Stimulated activated CD8-positive, alpha-beta memory T cell treated with anti-CD3 and anti-CD28 coated beads, Interleukin-7, amount 100 ng/mL, for 4 hours (primary cell): ENCODE results near the gene SCTR.

Source experiments
- DNase-seq, 2 donors: peaks; one replicate each; pipeline ENCODE4 v3.0.0-alpha.2; 2020; ENCODE audit warnings: low read depth in 2 of 2

SCTR gene

DNA sequence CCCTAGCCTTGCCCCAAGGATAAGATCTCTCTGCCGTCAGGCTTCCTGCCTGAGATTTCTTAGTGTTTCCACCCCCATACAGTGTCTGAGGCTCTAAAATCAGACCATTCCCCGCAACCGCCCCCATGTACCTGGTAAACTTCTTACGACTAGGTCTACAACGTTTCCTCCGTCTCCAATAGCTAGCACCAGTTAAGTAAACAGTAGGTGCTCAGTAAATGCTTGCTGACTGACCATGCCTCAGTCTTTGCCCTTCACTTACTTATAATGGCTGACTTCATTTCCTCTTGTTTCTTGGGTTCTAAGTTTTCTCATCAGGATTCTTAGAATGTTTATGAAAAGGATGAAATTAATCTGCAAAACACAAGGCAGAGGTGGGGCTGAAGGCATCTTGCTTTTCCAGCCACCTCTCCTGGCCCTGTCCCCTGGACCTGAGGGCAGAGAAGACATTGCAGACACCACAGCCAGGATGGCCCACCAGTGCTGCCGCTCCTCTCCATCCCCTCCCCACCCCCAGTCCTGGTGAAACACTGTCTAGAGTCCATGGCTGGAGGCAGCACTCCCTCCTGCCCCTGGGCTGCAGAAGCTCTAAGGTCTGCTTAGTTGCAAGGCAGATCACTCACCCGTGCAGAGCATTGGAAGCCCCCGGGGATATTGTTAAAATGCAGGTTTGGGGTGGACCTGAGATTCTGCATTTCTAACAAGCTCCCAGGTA is 75.7 kb downstream of the SCTR start:
- DNase-seq: no peak

DNA sequence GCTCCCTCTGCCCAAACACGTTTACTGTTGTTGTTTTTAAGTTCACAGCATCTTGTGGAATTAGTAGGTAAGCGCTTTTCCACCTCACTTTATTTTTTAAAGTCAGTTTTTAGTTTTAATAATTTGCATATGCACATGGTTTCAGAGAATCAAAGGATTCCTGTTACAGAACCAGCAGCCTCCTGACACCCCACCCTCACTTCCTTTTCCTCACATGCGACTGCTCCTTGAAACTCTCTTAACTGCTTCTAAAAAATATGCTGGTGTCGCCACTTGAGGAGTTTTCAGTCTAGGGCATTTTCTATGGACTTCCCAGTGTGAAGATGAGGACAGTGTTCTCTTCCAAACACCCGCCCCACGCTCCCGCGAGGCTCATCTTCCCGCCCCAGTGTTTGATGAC is 78.2 kb downstream of the SCTR start:
- no peak for DNase-seq

DNA sequence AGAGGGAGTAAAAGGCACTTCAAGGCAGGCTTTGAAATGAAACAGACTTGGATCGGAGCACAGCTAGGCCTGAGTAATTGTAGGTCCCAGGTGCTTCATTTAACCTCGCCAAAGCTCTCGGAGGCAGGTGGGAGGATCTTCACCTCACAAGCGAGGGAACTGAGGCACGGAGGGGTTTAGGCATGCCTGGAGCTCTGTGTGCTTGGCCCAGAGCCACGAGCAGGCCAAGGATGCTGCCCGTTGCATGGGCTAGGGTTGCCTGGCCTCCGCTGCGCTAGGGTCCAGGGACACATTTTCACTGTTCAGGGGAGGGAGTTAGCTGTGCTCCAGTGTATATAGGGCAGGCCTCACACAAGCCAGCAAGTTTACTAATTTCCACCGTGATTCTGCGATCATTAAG is 81.4 kb downstream of the SCTR start:
- DNase-seq: no peak

DNA sequence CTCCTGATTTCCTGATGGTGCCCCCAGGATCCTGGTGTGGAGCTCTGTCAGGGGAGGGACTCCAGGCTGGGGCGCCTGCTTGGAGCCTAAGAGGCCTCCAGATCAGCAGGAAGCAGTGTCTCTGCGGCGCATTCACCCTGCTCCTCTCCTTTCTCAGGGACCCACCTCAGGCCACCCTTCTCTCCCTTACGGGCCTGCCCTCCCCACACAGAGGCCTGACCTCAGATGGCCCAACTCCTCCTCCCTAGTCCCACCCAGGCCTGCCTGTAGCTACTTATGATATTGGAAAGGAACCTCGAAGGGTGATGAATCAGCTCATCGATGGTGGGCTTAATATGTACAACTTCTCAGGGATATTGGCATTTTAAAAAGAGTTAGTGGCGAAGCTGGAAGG is 82.1 kb downstream of the SCTR start:
- DNase-seq: no peak

GRCh38 chr2:119441376-119442225 is 82.7 kb downstream of the SCTR start:
- no peak for DNase-seq

DNA sequence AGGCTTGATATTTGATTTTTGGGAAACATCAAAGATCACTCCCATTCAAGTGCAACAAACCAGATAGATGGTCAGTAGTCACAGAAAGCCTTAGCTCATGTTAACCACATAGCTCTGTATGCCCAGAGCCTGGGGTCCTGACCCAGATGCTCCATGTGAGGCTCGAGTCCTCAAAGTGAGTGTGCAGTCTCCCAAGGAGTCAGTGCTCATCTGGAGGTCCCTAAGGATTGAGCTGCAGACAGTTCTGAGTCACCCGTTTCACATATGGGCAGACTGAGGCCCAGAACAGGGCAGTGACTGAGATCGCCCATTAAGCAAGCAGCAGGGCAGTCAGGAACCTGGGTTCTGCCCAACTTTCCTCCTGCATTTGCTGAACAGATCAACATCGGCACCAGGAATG is 83.4 kb downstream of the SCTR start:
- DNase-seq: no peak

DNA sequence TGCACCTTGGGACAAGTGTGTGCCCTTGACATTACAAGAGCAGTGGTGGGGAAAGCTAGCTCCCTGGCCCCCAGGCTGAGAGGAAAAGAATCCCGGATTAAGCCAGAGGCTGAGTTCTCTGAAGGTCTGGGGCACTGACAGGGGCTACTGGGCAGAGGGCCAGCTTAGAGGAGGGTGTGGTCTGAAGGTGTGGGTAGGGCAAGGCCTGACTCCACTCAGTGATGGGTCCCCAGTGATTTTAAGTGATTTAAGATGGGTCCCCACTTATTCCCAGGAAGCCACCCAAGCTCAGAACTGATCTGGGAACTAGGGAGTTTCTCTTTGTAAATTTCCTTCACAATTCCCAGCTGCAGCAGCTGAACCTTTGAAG is 83.8 kb downstream of the SCTR start:
- DNase-seq: no peak

- no peak for DNase-seq
Measured at GRCh38 chr2:119439574-119440500, 84.4 kb downstream of the SCTR start.

DNA sequence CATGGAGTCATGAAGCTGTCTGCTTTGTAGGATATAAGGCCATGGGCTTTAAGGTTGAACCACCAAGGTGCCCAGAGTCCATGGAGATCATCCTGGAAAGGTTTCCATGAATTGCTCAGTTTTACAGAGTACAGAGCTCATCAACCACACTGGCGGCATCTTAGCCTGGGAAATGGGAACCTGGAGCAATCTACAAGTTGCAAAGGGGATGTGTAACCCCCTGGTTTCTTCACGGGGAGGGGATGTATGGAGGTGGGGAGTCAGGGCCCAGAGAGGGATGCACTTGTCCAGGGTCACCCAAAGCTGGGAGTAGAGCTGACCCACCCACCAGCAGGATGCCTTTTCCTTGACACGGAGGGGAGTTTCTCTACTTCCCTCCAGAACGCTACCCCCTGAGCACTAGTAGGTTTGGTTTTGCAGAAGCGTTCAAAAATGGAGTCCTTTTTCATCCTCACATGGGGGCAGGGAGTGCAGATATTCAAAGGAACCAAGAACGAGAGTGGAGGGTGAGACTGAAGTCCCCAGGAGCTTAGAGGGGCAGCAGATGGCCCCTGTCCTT is 85.5 kb downstream of the SCTR start:
- no peak for DNase-seq

DNA sequence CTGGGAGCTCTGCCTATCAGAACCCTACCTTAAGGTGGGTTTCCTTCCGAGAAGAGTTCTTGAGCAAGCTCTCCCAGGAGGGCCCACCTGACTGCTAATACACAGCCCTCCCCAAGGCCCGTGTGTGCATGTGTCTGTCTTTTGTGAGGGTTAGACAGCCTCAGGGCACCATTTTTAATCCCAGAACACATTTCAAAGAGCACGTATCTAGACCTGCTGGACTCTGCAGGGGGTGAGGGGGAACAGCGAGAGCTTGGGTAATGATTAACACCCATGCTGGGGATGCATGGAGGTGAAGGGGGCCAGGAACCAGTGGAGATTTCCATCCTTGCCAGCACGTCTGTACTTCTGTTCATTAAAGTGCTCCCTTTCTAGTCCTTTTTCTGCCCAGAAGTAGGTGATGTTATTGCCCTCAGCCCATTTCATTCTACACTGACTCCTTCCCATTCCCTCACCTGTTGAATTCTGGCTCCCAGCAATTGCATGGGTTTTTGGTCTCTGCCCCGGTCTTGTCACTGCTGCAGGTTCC is 86.1 kb downstream of the SCTR start:
- DNase-seq: no peak

DNA sequence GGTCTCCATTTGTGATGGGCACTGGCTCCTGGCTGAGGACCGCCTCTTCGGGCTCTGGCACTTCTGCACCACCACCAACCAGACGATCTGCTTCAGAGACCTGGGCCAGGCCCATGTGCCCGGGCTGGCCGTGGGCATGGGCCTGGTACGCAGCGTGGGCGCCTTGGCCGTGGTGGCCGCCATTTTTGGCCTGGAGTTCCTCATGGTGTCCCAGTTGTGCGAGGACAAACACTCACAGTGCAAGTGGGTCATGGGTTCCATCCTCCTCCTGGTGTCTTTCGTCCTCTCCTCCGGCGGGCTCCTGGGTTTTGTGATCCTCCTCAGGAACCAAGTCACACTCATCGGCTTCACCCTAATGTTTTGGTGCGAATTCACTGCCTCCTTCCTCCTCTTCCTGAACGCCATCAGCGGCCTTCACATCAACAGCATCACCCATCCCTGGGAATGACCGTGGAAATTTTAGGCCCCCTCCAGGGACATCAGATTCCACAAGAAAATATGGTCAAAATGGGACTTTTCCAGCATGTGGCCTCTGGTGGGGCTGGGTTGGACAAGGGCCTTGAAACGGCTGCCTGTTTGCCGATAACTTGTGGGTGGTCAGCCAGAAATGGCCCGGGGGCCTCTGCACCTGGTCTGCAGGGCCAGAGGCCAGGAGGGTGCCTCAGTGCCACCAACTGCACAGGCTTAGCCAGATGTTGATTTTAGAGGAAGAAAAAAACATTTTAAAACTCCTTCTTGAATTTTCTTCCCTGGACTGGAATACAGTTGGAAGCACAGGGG is 87.1 kb downstream of the SCTR start:
- no peak for DNase-seq

GRCh38 chr2:119435953-119436297 is 88.4 kb downstream of the SCTR start:
- DNase-seq: no peak

GRCh38 chr2:119435081-119435952 is 89.0 kb downstream of the SCTR start:
- no peak for DNase-seq

DNA sequence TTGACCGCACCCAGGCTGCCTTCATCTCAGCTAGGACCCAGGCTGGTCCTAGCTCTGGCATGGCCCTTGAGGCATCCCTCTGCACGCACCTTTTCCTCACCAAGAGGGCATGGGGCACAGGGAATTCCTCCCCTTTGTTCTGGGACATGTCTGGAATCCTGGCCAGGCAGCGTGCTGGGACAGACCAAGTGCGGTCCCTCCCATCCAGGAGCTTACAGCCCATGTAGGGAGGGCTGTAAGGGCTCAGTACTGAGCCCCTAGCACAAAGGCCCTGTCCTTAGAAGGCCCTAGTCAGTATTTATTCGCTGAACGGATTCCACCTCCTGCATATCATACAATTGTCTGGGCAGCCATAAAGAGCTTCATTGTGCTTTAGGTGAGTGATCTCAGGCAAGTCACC is 89.6 kb downstream of the SCTR start:
- DNase-seq: no peak

DNA sequence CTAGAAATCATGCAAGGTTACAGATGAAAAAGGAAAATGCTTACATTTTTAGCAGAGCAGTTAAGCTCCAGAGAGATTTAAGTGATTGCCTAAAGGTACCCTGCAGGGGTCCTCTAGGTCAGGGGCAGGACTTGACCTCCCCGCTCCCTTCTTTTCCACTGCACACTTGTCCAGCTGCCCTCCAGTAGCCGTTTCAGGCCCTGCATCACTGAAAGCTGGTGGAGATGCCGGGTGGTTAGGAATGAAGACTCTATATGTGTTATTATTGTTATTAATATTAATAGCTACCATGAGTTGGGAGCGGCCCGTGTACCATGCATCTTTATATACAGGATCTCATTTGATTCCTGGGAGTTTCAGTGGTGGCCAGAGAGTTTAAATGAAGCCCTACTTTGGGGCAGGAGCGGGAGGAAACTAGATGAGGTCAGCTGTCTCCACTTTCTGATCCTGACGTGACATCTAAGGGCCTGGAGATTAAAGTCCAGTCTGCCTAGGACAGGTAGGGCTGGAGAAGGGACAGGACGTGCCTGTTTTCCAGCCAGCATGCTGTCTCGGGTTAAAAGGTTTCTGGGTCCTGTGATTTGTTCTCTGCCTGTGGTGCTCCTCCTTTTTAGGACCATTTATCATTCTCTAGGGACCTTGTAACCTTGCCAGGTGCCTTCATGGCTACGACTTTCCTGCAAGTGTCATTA is 90.5 kb downstream of the SCTR start:
- no peak for DNase-seq

DNA sequence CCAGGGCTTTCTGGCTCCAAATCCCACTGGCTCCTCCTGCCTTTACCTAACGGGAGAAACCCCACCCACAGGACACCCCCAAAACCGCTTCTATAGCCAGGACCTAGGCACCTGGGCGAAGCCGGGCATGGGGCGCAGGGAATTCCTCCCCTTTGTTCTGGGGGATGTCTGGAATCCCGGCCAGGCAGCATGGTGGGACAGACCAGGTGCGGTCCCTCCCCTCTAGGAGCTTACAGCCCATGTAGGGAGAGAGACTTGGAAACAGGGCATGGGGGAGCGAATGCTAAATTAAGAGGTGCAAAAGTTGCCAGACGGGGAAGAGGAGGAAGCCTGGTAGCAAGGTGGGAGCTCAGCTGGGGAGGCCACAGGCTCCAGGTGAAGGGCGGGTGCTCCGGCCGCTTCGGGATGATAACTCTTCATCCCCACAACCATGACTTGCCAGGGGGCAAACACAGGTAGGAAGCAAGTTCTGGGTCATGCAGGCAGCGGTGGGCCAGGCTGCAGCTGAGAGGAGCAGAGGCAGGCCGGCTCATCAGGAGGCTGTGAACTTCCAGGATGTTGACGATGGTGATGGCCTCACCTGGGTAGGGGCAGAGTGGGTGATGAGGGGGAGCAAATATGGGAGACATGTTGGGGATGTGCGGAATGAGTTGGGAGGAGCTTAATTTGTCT is 91.3 kb downstream of the SCTR start:
- DNase-seq: no peak

- DNase-seq: no peak
Measured at GRCh38 chr2:119431976-119432850, 92.1 kb downstream of the SCTR start.
